ENCODE measurements around the gene STXBP5L.
A peak's percentile ranks its signal among the peaks of the same experiment; 100 is the strongest.

STXBP5L gene

GRCh38 chr3:120908030-120908794 is at the start of gene STXBP5L:
Gene STXBP5L, plus strand, starts transcription at chr3:120908205. Its CDS starts 1,374 bp downstream, at chr3:120909579.
- peak; percentile 70 for DNase-seq (ENCODE audit: low read depth)
- no peak for TF ChIP-seq CTCF (IDR thresholded peaks at IDR 0.05; ENCODE audit: control insufficient read depth, extremely low read depth, insufficient read depth)
- H3K4me3 ChIP-seq (ENCODE audit: low read depth, low read length) = peak within 1 kb of the TSS; percentile 82

- no peak for DNase-seq (ENCODE audit: low read depth)
- H3K4me3 ChIP-seq (ENCODE audit: low read depth, low read length) = no peak overlapping the region
- TF ChIP-seq CTCF (IDR thresholded peaks at IDR 0.05; ENCODE audit: control insufficient read depth, extremely low read depth, insufficient read depth) = no peak
Measured at GRCh38 chr3:120858521-120858920, 49.5 kb upstream of the STXBP5L start.

GRCh38 chr3:120864541-120864940 is 43.5 kb upstream of the STXBP5L start:
- no peak for DNase-seq (ENCODE audit: low read depth)
- TF ChIP-seq CTCF (IDR thresholded peaks at IDR 0.05; ENCODE audit: control insufficient read depth, extremely low read depth, insufficient read depth) = no peak
- no peak overlapping the region for H3K4me3 ChIP-seq (ENCODE audit: low read depth, low read length)

GRCh38 chr3:120875507-120875906 is 32.5 kb upstream of the STXBP5L start:
- H3K4me3 ChIP-seq (ENCODE audit: low read depth, low read length) = no peak overlapping the region
- no peak for DNase-seq (ENCODE audit: low read depth)
- no peak for TF ChIP-seq CTCF (IDR thresholded peaks at IDR 0.05; ENCODE audit: control insufficient read depth, extremely low read depth, insufficient read depth)

- H3K4me3 ChIP-seq (ENCODE audit: low read depth, low read length) = no peak overlapping the region
- TF ChIP-seq CTCF (IDR thresholded peaks at IDR 0.05; ENCODE audit: control insufficient read depth, extremely low read depth, insufficient read depth) = no peak
- no peak for DNase-seq (ENCODE audit: low read depth)
Measured at GRCh38 chr3:120875989-120876388, 32.0 kb upstream of the STXBP5L start.

GRCh38 chr3:120879411-120879810 is 28.6 kb upstream of the STXBP5L start:
- no peak for TF ChIP-seq CTCF (IDR thresholded peaks at IDR 0.05; ENCODE audit: control insufficient read depth, extremely low read depth, insufficient read depth)
- no peak overlapping the region for H3K4me3 ChIP-seq (ENCODE audit: low read depth, low read length)
- no peak for DNase-seq (ENCODE audit: low read depth)

- H3K4me3 ChIP-seq (ENCODE audit: low read depth, low read length) = no peak overlapping the region
- no peak for TF ChIP-seq CTCF (IDR thresholded peaks at IDR 0.05; ENCODE audit: control insufficient read depth, extremely low read depth, insufficient read depth)
- DNase-seq (ENCODE audit: low read depth) = peak; percentile 99
Measured at GRCh38 chr3:120892921-120893320, 15.1 kb upstream of the STXBP5L start.
